Stimulated activated CD8-positive, alpha-beta memory T cell treated with anti-CD3 and anti-CD28 coated beads, Interleukin-15, amount 100 ng/mL, for 24 hours (primary cell): ENCODE data around the gene FAM193B.
"Not testable (repeated sequence)": the region's sequence is repeated elsewhere in the genome, so short reads cannot be mapped to it uniquely, and the experiment has no call there.

ENCODE experiments used
- DNase-seq: peaks from one replicate; pipeline ENCODE4 v3.0.0-alpha.2; 2020; ENCODE audit warnings: low read depth

Gene FAM193B

DNA sequence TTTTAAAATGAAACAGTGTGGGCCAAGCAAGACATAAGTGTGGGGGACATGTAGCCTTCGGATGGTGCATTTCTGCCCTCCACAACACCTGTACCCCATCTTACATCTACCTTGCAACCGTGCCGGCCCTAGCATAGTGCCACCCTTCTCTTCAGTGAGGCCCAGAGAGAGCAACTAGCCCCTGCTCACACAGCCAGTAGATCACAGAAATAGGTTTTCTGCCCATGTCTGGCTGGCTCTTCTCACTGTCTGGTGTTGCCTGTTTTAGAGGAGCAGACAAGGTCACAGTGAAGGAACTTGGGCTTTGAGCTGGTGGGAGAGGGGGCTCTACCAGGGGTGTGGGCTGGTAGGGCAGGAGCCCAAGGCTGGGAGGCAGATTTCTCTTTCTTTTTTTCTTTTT, 68.1 kb downstream of the FAM193B start:
- no peak for DNase-seq

DNA sequence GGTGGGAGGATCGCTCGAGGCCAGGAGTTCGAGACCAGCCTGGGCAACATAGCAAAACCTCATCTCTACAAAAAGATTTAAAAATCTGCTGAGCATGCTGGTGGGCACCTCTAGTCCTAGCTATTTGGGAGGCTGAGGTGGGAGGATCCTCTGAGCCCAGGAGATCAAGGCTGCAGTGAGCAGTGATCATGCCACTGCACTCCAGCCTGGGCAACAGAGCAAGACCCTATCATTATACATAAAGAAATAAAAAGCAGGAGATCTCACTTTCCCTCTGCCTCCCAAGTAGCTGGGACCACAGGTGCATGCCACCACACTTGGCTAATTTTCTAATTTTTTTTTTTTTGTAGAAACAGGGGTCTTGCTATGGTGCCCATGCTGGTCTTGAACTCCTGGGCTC, 68.6 kb downstream of the FAM193B start:
- DNase-seq: not testable (repeated sequence)

DNA sequence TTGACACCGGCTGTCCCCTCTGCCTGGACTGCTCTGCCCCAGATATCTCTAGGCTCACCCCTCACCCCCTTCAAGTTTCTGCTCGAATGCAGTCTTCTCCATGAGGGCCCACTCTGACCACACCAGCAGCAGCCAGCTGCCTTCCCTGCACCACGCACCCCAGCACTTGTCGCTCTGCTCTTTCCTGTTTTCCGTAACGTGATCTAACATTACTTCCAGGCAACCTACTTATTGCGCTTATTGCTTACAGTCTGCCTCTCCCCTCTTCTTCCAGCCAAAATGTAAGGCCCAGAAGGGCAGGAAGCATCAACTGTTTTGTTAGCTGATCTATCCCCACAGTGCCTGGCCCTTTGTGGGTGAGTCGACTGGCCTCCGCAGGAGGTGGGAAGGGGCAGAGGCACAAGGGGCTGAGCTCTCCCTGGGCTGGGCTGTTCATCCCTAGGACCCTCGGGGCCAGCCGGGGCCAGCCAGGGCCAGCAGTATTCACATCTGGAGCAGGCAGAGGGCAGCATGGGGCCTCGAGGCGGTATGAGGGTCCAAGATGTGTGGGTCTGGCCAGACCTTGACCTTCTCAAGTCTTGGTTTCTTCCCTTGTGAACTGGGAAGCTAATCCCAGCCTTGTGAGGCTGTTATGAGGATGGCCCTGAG, 69.3 kb downstream of the FAM193B start:
- DNase-seq: no peak

DNA sequence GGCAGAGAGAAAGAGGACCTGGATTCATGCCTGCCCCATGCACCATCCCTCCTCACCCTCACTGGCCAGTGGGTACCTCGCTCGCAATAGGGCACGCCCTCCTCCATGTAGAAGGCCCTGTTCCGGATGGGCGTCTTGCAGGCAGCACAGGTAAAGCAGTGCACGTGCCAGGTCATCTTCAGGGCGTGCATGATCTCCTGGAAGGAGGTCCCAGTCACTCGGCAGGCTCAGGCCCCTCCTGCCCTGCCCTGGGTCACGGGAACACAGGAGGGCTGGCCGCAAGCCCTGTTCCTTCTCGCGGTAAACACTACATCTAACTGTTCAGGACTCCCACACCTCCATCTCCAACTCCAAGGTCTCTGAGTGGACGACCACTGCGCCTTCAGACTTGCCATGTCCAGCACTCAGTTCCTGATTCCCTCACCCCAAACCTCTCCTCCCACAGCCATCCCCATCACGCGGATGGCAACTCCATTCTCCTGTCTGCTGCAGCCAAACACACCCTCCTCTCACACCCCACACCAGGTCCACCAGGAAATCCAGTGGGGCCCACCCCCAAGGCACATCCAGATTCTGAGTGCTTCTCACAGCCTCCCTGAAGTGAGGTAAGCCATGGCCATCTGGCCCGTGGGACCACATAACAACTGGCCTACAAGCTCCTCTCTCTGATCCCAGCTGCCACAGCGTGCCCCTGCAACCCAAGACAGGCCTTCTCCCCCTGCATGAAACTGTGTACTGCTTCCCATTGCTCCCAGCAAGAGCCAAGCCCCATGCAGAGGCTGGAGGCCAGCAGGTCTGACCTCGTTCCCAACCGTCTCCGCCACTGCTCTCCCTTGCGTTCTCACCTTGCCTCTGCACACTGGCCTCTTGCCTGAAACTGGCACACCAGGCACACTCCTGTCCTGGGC, 70.1 kb downstream of the FAM193B start:
- no peak for DNase-seq

DNA sequence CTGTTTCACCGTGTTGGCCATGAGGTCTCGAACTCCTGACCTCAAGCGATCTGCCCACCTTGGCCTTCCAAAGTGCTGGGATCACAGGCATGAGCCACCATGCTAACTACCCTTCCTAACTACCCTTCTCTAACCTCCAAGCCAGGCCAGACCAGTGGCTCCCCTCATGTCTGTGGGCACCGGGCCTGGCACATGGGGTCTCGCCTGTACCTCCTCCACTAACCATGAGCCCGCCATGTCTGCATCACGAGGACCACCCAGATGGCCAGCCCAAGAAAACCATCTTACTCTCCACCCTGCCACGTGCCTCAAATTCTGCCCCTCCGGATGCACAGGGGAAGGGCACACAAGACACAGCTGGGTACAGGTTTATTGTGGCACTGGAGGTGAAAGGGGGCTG, 71.3 kb downstream of the FAM193B start:
- DNase-seq: no peak

DNA sequence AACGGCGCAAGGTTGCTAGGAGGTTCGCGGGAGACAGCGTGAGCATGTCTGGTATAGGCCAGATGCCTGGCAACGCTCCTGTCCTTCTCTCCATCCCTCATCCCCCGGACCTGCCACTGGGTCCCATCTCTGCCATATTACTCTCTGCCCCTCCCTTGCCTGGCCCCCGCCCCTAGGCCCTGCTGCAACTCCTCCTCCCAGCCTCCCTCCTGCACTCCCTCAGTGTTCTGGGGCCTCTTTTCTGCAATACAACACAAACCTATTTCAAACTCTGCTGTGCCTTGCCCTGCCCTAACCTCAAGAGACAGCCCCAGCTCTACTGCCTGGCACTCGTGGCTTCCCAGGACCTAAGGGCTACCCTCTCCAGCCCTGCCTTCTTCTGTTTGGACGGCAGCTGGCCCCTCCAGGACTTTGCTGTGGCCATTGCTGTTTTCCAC, 72.0 kb downstream of the FAM193B start:
- no peak for DNase-seq

DNA sequence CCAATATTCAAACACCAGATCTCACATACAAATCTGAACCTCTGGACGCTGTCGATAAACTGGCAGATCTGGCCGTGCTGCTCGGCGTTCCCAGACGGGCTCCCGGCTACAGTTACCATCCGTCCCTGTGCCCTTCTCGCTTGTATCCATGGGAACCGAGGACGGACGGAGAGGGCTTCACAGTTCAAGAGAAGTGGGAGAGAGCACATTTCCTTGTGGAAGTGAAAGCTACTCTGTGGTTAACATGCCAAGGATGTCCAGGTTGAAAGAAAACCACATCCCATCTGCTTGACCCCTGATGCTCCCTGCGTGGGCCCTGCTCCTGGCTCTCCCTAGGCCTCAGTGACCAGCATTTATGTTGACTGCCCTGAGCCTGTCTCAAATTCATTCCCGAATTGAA, 74.6 kb downstream of the FAM193B start:
- DNase-seq: no peak

DNA sequence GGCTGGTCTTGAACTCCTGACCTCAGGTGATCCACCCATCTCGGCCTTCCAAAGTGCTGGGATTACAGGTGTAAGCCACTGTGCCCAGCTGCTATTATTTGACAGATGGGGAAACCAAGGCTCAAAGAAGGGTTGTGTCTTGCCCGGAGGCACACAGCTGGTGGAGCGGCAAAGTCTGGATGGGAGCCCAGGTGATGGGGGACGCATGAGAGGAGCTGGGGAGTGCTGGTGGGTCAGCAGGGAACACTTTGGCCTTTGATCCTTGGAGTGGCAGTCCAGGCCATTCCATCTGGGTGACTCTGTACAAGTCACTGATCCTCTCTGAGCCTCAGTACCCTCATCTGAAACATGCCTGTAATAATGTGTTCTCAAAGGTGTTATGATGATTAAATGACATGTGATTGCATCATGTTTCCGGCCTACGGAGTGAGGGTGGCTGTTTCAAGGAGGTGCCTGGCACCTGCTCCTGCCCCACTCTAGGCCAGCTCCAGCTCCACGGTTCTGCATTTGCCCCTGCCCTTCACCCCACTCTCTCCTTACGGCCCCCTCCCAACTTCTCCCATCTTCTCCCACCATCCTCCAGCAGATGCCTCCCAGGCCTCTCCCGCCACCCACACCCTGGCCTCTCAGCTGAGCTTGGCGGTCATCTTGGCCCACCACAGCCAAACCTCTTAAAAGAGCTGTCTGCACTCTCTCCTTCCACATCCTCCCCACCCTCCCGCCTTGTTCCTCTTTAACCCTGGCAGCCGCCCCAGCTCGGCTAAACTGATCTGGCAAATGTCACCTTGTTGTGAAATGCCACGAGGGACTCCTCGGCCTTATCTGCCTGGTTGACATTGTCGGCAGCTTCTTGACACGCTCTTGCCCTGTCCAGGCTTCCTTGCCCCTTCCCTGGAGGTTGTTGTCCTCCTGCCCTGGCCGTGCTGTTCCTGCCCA, 75.4 kb downstream of the FAM193B start:
- no peak for DNase-seq

DNA sequence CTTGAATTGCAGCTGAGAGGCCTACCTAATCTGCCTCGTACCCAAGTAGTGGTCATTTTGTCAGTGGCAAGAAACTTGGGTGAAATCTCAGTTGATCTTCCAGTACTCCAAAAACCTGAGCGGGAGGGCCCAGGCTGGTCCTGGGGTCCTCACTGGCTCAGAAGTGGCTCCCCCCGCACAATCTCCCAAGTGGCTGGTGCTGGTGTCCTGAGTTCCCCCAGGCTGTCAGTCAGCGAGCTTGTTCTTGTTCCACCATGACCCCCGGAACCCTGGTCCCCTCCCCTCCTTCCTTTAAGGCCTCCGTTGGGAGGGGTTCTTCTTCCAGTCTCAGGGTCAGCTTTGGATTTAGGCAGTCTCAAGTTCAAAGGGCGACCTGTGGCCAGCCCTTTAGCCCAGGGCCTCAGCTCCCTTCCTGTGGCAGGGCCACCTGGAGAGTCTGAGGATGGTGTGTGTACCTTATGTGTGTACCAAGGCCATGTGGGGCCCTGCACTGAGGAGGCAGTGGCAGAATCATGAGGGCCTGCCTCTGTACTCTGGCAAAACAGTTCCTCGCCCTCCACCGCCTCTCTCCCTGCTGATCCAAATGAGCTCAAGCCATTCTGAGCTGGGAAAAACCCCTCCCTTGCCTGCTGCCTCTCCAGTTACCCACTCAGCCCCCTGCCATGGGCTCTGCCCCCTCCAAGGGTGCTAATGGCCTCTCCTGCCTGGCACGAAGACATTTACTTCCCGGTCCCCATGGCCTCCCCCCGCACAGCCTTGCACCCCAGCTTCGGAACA, 76.5 kb downstream of the FAM193B start:
- DNase-seq: no peak

DNA sequence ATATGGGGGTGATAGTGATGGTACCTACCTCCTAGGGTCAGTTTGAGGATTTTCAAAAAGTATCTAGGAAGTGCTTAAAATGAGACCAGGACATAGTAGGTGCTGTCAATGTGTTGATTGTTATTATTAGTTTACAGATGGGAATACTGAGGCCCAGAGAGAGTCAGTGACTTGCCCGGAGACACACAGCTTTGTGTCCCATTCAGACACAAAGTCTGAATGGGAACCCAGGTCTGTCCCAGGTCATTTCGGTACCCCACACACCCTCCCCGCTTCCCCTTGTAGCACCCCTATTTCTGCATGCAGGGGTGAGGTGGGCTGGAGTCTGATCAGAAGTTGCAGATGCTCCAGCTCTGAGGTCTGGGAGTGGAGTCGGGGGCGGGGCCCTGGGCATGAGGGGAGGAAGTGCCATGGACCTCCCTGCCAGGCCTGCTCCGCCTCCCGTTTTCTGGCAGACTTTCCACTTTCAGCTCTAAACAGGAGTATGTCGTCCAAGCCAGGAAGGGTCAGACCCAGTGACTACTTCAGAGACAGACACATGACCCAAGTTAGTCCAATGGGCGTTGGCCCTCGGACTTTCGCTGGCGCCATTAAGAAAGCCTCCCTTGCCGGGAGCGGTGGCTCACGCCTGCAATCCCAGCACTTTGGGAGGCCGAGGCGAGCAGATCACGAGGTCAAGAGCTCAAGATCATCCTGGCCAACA, 77.7 kb downstream of the FAM193B start:
- no peak for DNase-seq

DNA sequence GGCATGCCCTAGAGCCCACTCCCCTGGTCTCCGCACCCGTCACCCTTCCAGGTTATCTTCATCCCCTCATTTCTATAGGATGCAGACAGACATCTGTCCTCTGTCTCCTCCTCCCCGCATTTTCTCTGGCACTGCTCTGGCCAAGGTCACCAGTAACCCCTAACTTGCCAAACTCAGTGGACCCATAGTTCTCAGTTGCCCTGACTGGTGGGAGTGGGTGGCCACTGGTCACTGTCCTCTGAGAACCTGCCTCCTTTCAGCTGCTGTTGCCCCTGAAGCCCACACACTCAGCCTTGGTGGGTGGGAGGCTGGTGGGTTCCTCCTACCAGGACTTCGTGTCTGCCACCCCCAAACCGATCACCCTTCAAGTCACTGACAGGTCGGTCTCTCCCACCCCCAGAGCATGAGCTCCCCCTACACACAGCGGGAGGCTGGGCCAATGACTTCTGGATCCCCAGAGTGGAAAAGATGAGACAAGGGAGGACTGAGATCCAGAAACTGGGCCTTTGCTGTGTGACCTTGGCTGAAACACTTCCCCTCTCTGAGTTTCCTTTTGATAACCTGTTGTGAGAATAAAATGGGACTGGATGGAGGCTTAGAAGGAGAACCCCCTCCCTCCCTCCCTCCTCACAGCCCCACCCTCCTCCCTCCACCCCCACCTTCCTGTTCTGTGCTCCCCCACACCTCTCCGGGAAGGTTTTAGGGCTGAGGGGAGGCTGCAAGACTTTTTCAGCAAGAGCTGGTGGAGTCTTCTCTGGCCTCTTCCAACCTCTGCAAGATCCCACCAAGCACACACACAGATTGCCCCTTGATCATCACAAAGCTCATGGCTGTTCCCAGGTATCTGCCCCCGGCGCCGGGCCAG, 78.6 kb downstream of the FAM193B start:
- DNase-seq: no peak

DNA sequence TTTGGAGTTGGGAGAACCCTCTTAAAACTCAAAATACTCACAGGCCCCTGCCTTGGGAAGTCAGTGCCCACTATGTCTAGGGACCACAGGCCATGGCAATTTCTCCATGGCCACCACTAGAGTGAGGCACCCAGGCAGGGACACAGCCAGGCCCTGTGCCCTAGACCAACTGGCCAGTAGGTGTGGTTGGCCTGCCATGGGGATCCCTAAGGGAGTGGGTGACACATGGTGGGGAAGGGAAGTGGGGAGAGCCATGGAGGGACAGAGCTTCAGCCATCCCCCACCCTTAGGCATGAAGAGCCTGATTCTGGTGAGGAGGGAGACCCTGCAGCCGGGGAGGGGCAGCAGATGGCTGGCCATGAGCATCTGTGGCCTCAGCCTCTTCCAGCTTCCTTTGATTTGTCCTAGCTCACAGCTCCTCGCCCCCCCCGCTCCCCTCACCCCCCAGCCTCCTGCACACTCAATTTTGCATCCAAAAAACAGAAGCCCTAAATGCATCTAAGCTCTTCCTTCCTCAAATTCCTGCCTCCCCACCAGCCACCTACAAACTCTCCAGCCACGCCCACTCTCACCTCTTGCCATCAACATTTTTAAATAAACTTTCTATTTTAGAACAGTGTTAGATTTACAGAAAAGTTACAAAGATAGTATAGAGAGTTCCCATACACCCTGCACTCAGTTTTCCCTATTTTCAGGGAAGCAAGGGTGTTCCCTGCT, 79.4 kb downstream of the FAM193B start:
- DNase-seq: no peak

DNA sequence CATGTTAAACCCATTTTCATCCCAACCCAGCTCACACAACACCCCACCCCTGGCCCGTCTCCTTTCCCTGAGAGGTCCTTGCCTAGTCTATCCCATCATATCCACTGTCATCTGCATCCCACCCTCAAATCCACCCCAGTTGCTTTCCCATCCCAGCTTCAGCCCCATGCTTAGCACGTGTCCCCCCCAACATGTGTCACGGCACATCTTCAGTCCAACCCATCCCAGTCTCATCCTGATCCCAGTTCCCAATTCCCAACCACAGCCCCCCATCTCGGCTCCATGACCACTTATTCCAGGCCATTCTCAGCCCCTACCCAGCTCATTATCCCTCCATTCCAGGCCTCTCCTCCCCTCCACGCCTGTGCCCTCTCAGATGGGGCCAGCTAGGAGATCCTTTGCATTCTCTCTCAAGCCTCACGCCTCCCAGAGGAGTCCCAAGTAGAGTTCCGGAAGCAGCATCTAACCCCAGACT, 80.3 kb downstream of the FAM193B start:
- DNase-seq: no peak

DNA sequence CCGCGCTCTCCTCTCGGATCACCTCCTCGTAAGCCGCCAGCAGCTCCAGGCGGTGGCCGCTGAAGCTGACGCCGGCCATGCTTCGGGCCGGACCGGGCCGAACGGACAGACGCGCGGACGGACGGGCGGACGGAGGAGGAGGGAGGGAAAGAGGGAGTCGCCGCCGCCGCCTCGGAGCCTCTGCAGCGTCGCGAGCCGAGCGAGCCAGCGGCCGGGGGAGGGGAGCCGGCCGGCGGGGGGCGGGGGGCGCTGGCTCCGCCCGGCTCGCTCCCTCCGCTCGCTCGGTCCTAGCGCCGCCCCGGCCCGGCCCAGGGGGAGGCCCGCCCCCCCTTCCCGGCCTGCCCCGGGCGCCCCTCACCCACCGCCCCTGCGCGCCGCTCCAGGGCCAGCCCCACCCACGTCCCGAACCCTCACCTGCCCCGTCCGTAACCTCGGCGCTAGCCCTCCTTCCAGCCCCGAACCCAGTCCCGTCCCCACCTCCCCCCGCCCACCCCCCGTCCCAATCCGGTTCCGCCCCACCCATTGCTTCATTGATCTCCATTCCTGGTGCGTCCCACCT, 80.8 kb downstream of the FAM193B start, which contains the start of gene DBN1:
DBN1 (minus strand) TSS at position 192 of the 559 bp plus-strand sequence; CDS start at position 79, 113 bp downstream.
- DNase-seq: no peak

DNA sequence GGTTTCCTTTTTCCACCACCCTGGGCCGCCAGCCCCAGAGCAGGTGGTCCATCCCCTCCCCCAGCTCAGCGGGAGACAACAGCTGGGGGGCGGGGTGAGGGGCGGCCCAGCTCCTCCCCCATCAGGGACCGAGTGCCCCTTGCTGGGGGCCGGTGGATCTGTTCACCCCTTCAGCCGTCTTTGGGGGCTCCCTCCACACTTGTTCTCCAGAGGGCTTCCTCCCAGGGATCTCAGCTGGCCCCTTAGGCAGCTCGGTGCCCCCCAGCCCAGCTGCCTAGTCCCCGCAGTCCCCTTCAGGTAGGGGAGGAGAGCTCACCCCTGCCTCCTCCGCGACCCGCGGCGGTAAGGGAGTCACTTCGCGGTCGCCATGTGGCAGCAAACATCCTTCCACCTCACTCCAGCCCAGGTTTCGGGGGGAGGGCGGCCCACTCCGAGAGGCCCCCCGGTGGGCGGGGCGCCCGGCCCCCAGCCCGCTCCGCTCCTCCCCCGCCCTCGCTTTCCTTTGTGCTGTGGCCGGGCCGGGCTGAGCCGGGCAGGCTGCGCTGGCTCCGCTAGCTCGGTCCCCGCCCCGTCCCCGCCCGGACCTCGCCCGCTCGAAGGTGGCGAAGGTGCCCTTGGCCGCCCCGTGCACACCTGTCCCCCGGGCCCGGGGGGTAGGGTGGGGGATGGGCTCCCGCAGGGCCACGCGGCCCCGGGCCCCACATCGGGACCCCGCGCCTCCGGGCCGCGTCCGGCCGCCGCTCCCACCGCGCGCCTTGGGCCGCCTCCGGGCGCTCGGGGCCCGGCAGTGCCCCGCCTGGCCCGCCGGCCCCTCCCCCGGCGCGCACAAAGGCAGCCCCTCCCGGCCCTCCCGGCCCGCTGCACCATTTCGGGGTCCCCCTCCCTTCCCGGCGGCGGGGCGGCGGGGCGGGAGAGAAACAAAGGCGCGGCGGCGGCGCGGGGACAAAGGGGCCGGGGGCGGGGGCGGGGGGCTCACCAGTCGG, 81.6 kb downstream of the FAM193B start:
- DNase-seq: no peak

DNA sequence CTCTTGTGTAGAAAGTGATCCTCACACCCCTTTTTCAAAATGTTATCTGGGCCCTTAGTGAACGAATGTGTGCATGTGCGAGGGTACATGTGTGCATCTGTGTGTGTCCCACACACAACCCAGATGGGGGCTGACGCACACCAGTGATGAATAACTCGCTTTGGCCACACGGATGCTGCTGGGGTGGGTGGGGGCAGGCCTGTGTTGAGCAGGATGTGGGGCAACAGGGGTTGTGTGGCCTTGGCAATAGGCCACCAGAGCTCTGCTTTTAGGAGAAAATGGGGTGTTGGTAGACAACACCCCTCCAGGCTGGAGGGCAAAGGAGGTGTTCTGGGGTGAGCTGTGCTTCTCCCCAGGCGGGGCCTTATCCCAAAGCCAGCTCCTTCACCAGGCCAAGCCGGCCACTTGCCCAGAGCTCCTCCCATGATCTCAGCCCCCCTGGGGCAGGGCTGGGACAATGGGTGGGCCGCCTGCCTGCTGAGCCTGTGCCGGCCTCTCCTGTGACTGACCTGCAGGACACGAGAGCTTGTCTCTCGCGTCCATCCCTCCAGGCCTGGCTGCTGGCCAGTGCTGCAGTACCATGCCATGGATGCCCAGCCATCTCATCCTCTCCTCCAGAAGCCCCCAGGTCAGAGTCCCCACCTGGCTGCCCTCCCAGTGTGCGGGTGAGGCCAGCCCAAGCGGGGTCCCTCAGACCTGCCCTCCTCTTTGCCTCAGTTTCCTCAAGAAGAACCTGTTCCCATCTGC, 82.6 kb downstream of the FAM193B start:
- DNase-seq: no peak
